GM23338 (cell line): ENCODE measurements around the gene DELE1. TPM values are rescaled to one million over a fixed set of nuclear protein-coding genes. Genes with fewer than 3 reads are reported as not detected.

Experiments
- ATAC-seq: fragments of 200-7000 bp; cut with Tn5 transposase; 3 replicates; pipeline ENCODE4 v1.9.1; 2020
- DNase-seq: peaks from one replicate; pipeline ENCODE4 v3.0.0-alpha.2; 2015; ENCODE audit warnings: low spot score
- H2AFZ ChIP-seq: fragments of 200-600 bp; sonication (generic); 2 replicates; pipeline ENCODE4 v1.8.0; 2016; ENCODE audit warnings: antibody characterized with exemption, mild to moderate bottlenecking, moderate library complexity
- H3F3A ChIP-seq: fragments of 200-600 bp; sonication (generic); replicated peaks from 2 replicates; pipeline ENCODE4 v1.8.0; 2017; ENCODE audit warnings: antibody characterized with exemption, mixed run types, low read depth
- H3K27ac ChIP-seq: fragments of 200-600 bp; sonication (generic); 2 replicates; pipeline ENCODE4 v1.6.1; 2016; ENCODE audit warnings: low read depth
- H3K27me3 ChIP-seq: fragments of 200-600 bp; sonication (generic); 2 replicates; pipeline ENCODE4 v1.8.0; 2016; ENCODE audit warnings: mild to moderate bottlenecking, mixed run types, moderate library complexity; ENCODE audit not compliant: insufficient read depth
- H3K36me3 ChIP-seq: fragments of 200-600 bp; sonication (generic); 2 replicates; pipeline ENCODE4 v1.8.0; 2016; ENCODE audit warnings: mild to moderate bottlenecking; ENCODE audit not compliant: insufficient read depth
- H3K4me1 ChIP-seq: fragments of 200-600 bp; sonication (generic); 2 replicates; pipeline ENCODE4 v1.8.0; 2016; ENCODE audit warnings: mild to moderate bottlenecking, moderate library complexity; ENCODE audit not compliant: insufficient read depth
- H3K4me2 ChIP-seq: fragments of 200-600 bp; sonication (generic); 2 replicates; pipeline ENCODE4 v1.7.1; 2017; ENCODE audit warnings: mixed run types
- H3K4me3 ChIP-seq: fragments of 200-600 bp; sonication (generic); 2 replicates; pipeline ENCODE4 v1.6.1; 2016; ENCODE audit warnings: mixed run types
- H3K79me2 ChIP-seq: fragments of 200-600 bp; sonication (generic); replicated peaks from 2 replicates; pipeline ENCODE4 v1.8.0; 2017; ENCODE audit warnings: mild to moderate bottlenecking; ENCODE audit not compliant: insufficient read depth
- H3K9me2 ChIP-seq: fragments of 200-600 bp; sonication (generic); 2 replicates; pipeline ENCODE4 v1.8.0; 2017; ENCODE audit not compliant: insufficient read depth
- H4K20me1 ChIP-seq: fragments of 200-600 bp; sonication (generic); replicated peaks from 2 replicates; pipeline ENCODE4 v1.8.0; 2017; ENCODE audit warnings: mild to moderate bottlenecking; ENCODE audit not compliant: insufficient read depth
- H3K27ac Mint-ChIP-seq: 2 replicates; pipeline ENCODE4 v1.8.0; 2020; ENCODE audit warnings: inconsistent platforms, mild to moderate bottlenecking, moderate library complexity, mixed read lengths
- H3K27me3 Mint-ChIP-seq: 3 replicates; pipeline ENCODE4 v1.8.0; 2022; ENCODE audit warnings: low read depth, mild to moderate bottlenecking, moderate library complexity, mixed read lengths, inconsistent platforms; ENCODE audit not compliant: insufficient read depth, poor library complexity
- H3K36me3 Mint-ChIP-seq: 3 replicates; pipeline ENCODE4 v1.8.0; 2021; ENCODE audit warnings: low read depth, mild to moderate bottlenecking, inconsistent platforms, moderate library complexity, mixed read lengths
- H3K4me1 Mint-ChIP-seq: 3 replicates; pipeline ENCODE4 v1.8.0; 2020; ENCODE audit warnings: mild to moderate bottlenecking, inconsistent platforms, mixed read lengths
- H3K4me3 Mint-ChIP-seq: 3 replicates; pipeline ENCODE4 v1.8.0; 2021; ENCODE audit warnings: moderate library complexity, mild to moderate bottlenecking, inconsistent platforms, mixed read lengths
- H3K9me3 Mint-ChIP-seq: 3 replicates; pipeline ENCODE4 v1.8.0; 2020; ENCODE audit warnings: moderate library complexity, mild to moderate bottlenecking, inconsistent platforms, mixed read lengths
- CREB1 ChIP-seq: fragments of 250-450 bp; sonication (Bioruptor Pico); IDR thresholded peaks from 2 replicates; pipeline ENCODE4 v1.5.0; 2020; ENCODE audit warnings: low read depth, mild to moderate bottlenecking, moderate library complexity
- EZH2 ChIP-seq: fragments of 200-600 bp; sonication (generic); IDR thresholded peaks from one replicate; pipeline ENCODE4 v1.8.0; 2017; ENCODE audit warnings: antibody characterized with exemption, mild to moderate bottlenecking, low read depth; ENCODE audit not compliant: unreplicated experiment
- EZH2phosphoT487 ChIP-seq: fragments of 200-600 bp; sonication (generic); IDR thresholded peaks from one replicate; pipeline ENCODE4 v1.8.1; 2018; ENCODE audit warnings: antibody characterized with exemption; ENCODE audit not compliant: unreplicated experiment
- JUNB ChIP-seq: IDR thresholded peaks from one replicate; pipeline ENCODE4 v1.6.1; 2016; ENCODE audit warnings: antibody characterized with exemption; ENCODE audit not compliant: unreplicated experiment
- NANOG ChIP-seq: IDR thresholded peaks from 2 replicates; pipeline ENCODE4 v1.6.1; 2016; ENCODE audit warnings: antibody characterized with exemption, borderline replicate concordance
- POLR2AphosphoS5 ChIP-seq: IDR thresholded peaks from 2 replicates; pipeline ENCODE4 v1.6.1; 2016; ENCODE audit warnings: antibody characterized with exemption, low read depth
- STAT1 ChIP-seq: IDR thresholded peaks from one replicate; pipeline ENCODE4 v1.6.1; 2016; ENCODE audit warnings: antibody characterized with exemption; ENCODE audit not compliant: unreplicated experiment
- ZNF114 ChIP-seq: fragments of 250-450 bp; sonication (Bioruptor Pico); IDR thresholded peaks from 2 replicates; pipeline ENCODE4 v1.5.0; 2020; ENCODE audit warnings: mild to moderate bottlenecking, moderate library complexity
- ZNF331 ChIP-seq: fragments of 250-450 bp; sonication (Bioruptor Pico); IDR thresholded peaks from 2 replicates; pipeline ENCODE4 v1.5.0; 2020; ENCODE audit warnings: low read depth, mild to moderate bottlenecking, moderate library complexity
- polyA plus RNA-seq: library from polyadenylated mRNA; unstranded; fragments of >200 nt; fragmentation: Nextera tagmentation; extraction: Ambion mirVana; gene quantifications from 2 replicates; pipeline ENCODE4 v1.2.1, GENCODE V29; 2016
- total RNA-seq: library from RNA; depleted of rRNA; stranded (reverse); fragments of >200 nt; shearing (Covaris generic); gene quantifications from 2 replicates; pipeline ENCODE4 v1.2.3, GENCODE V29; 2014
- TF ChIP-seq, protein P1 (sequence below): IDR thresholded peaks from one replicate; pipeline ENCODE4 v1.6.1; 2018; ENCODE audit warnings: antibody characterized with exemption; ENCODE audit not compliant: unreplicated experiment
- TF ChIP-seq, protein P2 (sequence below): fragments of 250-450 bp; sonication (Bioruptor Pico); IDR thresholded peaks from 2 replicates; pipeline ENCODE4 v1.5.0; 2020; ENCODE audit warnings: mild to moderate bottlenecking, moderate library complexity
- TF ChIP-seq, protein P3 (sequence below): IDR thresholded peaks from 2 replicates; pipeline ENCODE4 v1.6.1; 2016; ENCODE audit warnings: antibody characterized with exemption
- TF ChIP-seq, protein P4 (sequence below), 2 experiments: fragments of 200-600 bp in 1 of 2; sonication (generic) in 1 of 2; conservative IDR thresholded peaks; 2 replicates each; pipeline versions ENCODE4 v1.5.1 to v1.6.1; 2016 to 2017; ENCODE audit warnings: antibody characterized with exemption in 2 of 2, low read depth in 2 of 2, mild to moderate bottlenecking in 2 of 2, moderate library complexity in 1 of 2

DELE1 gene
- total and polyA plus RNA-seq, 2 experiments from 2014 or later, result 26.9 to 62.2 TPM

DNA sequence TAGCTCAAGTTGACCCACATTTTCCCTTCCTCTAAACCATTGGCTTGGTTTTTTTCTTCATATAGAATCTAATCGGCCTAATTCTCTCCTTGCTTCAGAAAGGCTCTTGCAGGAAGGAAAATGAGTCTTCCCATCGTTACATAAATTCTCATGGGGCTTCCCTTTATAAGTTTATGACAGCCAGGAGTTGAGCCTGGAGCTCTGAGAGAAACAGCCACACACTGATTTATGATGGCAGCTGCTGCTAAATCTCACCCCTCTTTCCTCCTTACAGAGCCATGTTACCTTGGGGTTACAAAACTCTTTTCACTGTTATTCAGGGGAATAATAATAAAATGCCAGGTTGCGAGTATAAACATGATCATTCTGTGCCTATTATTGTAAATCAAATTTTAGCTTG, 40.0 kb downstream of the DELE1 start:
- no peak overlapping the region for H3K27ac Mint-ChIP-seq
- Histone ChIP-seq H3K4me2 (no peak overlapping the region), H3K79me2 (no peaks in the 10 kb centered on the region), H3K4me1 (peaks cover 13% of the 10 kb centered on the region), H4K20me1 (no peaks in the 10 kb centered on the region), H2AFZ (no peak overlapping the region), H3K27me3 (no peaks in the 10 kb centered on the region), H3K36me3 (no peaks in the 10 kb centered on the region), H3K4me3 (no peak overlapping the region), H3K27ac (no peak overlapping the region), H3K9me2 (no peaks in the 10 kb centered on the region), H3F3A (0 out of 2 replicates have a peak, but pooled peaks cover 5% of the 10 kb centered on the region)
- H3K36me3 Mint-ChIP-seq, result no peaks in the 10 kb centered on the region
- H3K27me3 Mint-ChIP-seq, result peaks cover 2% of the 10 kb centered on the region
- peaks cover 28% of the 10 kb centered on the region for H3K4me1 Mint-ChIP-seq
- TF ChIP-seq, protein P1, sequence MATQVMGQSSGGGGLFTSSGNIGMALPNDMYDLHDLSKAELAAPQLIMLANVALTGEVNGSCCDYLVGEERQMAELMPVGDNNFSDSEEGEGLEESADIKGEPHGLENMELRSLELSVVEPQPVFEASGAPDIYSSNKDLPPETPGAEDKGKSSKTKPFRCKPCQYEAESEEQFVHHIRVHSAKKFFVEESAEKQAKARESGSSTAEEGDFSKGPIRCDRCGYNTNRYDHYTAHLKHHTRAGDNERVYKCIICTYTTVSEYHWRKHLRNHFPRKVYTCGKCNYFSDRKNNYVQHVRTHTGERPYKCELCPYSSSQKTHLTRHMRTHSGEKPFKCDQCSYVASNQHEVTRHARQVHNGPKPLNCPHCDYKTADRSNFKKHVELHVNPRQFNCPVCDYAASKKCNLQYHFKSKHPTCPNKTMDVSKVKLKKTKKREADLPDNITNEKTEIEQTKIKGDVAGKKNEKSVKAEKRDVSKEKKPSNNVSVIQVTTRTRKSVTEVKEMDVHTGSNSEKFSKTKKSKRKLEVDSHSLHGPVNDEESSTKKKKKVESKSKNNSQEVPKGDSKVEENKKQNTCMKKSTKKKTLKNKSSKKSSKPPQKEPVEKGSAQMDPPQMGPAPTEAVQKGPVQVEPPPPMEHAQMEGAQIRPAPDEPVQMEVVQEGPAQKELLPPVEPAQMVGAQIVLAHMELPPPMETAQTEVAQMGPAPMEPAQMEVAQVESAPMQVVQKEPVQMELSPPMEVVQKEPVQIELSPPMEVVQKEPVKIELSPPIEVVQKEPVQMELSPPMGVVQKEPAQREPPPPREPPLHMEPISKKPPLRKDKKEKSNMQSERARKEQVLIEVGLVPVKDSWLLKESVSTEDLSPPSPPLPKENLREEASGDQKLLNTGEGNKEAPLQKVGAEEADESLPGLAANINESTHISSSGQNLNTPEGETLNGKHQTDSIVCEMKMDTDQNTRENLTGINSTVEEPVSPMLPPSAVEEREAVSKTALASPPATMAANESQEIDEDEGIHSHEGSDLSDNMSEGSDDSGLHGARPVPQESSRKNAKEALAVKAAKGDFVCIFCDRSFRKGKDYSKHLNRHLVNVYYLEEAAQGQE, result no peak
- TF ChIP-seq CREB1 (CRISPR knock-in tag) (no peak), STAT1 (no peak), EZH2phosphoT487 (no peak), NANOG (no peak), ZNF114 (CRISPR knock-in tag) (no peak), EZH2 (no peak), POLR2AphosphoS5 (no peak), ZNF331 (CRISPR knock-in tag) (no peak), JUNB (no peak)
- TF ChIP-seq, protein P2, sequence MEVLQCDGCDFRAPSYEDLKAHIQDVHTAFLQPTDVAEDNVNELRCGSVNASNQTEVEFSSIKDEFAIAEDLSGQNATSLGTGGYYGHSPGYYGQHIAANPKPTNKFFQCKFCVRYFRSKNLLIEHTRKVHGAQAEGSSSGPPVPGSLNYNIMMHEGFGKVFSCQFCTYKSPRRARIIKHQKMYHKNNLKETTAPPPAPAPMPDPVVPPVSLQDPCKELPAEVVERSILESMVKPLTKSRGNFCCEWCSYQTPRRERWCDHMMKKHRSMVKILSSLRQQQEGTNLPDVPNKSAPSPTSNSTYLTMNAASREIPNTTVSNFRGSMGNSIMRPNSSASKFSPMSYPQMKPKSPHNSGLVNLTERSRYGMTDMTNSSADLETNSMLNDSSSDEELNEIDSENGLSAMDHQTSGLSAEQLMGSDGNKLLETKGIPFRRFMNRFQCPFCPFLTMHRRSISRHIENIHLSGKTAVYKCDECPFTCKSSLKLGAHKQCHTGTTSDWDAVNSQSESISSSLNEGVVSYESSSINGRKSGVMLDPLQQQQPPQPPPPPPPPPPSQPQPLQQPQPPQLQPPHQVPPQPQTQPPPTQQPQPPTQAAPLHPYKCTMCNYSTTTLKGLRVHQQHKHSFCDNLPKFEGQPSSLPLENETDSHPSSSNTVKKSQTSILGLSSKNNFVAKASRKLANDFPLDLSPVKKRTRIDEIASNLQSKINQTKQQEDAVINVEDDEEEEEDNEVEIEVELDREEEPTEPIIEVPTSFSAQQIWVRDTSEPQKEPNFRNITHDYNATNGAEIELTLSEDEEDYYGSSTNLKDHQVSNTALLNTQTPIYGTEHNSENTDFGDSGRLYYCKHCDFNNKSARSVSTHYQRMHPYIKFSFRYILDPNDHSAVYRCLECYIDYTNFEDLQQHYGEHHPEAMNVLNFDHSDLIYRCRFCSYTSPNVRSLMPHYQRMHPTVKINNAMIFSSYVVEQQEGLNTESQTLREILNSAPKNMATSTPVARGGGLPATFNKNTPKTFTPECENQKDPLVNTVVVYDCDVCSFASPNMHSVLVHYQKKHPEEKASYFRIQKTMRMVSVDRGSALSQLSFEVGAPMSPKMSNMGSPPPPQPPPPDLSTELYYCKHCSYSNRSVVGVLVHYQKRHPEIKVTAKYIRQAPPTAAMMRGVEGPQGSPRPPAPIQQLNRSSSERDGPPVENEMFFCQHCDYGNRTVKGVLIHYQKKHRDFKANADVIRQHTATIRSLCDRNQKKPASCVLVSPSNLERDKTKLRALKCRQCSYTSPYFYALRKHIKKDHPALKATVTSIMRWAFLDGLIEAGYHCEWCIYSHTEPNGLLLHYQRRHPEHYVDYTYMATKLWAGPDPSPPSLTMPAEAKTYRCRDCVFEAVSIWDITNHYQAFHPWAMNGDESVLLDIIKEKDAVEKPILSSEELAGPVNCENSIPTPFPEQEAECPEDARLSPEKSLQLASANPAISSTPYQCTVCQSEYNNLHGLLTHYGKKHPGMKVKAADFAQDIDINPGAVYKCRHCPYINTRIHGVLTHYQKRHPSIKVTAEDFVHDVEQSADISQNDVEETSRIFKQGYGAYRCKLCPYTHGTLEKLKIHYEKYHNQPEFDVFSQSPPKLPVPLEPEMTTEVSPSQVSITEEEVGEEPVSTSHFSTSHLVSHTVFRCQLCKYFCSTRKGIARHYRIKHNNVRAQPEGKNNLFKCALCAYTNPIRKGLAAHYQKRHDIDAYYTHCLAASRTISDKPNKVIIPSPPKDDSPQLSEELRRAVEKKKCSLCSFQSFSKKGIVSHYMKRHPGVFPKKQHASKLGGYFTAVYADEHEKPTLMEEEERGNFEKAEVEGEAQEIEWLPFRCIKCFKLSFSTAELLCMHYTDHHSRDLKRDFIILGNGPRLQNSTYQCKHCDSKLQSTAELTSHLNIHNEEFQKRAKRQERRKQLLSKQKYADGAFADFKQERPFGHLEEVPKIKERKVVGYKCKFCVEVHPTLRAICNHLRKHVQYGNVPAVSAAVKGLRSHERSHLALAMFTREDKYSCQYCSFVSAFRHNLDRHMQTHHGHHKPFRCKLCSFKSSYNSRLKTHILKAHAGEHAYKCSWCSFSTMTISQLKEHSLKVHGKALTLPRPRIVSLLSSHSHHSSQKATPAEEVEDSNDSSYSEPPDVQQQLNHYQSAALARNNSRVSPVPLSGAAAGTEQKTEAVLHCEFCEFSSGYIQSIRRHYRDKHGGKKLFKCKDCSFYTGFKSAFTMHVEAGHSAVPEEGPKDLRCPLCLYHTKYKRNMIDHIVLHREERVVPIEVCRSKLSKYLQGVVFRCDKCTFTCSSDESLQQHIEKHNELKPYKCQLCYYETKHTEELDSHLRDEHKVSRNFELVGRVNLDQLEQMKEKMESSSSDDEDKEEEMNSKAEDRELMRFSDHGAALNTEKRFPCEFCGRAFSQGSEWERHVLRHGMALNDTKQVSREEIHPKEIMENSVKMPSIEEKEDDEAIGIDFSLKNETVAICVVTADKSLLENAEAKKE (CRISPR knock-in tag), result no peak
- TF ChIP-seq, protein P3, sequence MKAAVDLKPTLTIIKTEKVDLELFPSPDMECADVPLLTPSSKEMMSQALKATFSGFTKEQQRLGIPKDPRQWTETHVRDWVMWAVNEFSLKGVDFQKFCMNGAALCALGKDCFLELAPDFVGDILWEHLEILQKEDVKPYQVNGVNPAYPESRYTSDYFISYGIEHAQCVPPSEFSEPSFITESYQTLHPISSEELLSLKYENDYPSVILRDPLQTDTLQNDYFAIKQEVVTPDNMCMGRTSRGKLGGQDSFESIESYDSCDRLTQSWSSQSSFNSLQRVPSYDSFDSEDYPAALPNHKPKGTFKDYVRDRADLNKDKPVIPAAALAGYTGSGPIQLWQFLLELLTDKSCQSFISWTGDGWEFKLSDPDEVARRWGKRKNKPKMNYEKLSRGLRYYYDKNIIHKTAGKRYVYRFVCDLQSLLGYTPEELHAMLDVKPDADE, result no peak
- TF ChIP-seq, protein P4, sequence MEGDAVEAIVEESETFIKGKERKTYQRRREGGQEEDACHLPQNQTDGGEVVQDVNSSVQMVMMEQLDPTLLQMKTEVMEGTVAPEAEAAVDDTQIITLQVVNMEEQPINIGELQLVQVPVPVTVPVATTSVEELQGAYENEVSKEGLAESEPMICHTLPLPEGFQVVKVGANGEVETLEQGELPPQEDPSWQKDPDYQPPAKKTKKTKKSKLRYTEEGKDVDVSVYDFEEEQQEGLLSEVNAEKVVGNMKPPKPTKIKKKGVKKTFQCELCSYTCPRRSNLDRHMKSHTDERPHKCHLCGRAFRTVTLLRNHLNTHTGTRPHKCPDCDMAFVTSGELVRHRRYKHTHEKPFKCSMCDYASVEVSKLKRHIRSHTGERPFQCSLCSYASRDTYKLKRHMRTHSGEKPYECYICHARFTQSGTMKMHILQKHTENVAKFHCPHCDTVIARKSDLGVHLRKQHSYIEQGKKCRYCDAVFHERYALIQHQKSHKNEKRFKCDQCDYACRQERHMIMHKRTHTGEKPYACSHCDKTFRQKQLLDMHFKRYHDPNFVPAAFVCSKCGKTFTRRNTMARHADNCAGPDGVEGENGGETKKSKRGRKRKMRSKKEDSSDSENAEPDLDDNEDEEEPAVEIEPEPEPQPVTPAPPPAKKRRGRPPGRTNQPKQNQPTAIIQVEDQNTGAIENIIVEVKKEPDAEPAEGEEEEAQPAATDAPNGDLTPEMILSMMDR (conservative IDR thresholded peaks at IDR 0.05; ENCODE audit: low read depth in 2 of 2), result no peak
- no peaks in the 10 kb centered on the region for H3K9me3 Mint-ChIP-seq
- ATAC-seq (no peak), DNase-seq (no peak)
- H3K4me3 Mint-ChIP-seq, result no peak overlapping the region
